PC-9 (cell line): ENCODE data around the gene COL4A1. TPM values are rescaled to one million over a fixed set of nuclear protein-coding genes. Genes with fewer than 3 reads are reported as not detected.

Source experiments
- BruUV-seq: library from RNA; stranded (reverse); fragments of 400-500 nt; replicated peaks from 2 replicates; lab custom pipeline; 2021; lab: Mats Ljungman, UMichigan
- CTCF ChIA-PET: fragments of 300-600 bp; sonication (Branson Sonifier 250); formaldehyde crosslinking; loops from one replicate; lab custom pipeline; 2022; ENCODE audit warnings: antibody characterized with exemption; lab: Charles Lee
- POLR2A ChIA-PET: fragments of 300-600 bp; sonication (Branson Sonifier 250); formaldehyde crosslinking; loops from one replicate; lab custom pipeline; 2022; ENCODE audit warnings: antibody characterized with exemption; ENCODE audit not compliant: unreplicated experiment; lab: Charles Lee
- DNase-seq, 2 experiments: peaks; one replicate each; pipeline versions ENCODE4 v3.0.0 to v3.0.0-alpha.2; 2015 to 2022; ENCODE audit warnings: mixed read lengths in 1 of 2
- H2AFZ ChIP-seq: fragments of 200-600 bp; sonication (generic); 2 replicates; pipeline ENCODE4 v1.8.1; 2017; ENCODE audit warnings: antibody characterized with exemption
- H3F3A ChIP-seq: fragments of 200-600 bp; sonication (generic); 2 replicates; pipeline ENCODE4 v1.8.1; 2017; ENCODE audit warnings: antibody characterized with exemption, mild to moderate bottlenecking, low read depth; ENCODE audit not compliant: insufficient read depth
- H3K27ac ChIP-seq: fragments of 200-600 bp; sonication (generic); 2 replicates; pipeline ENCODE4 v1.6.1; 2016; ENCODE audit warnings: mixed run types
- H3K27me3 ChIP-seq: fragments of 200-600 bp; sonication (generic); 2 replicates; pipeline ENCODE4 v1.6.1; 2016; ENCODE audit warnings: low read depth, mixed run types; ENCODE audit not compliant: insufficient read depth
- H3K36me3 ChIP-seq: fragments of 200-600 bp; sonication (generic); 2 replicates; pipeline ENCODE4 v1.6.1; 2016; ENCODE audit warnings: low read depth, mixed run types
- H3K4me1 ChIP-seq: fragments of 200-600 bp; sonication (generic); replicated peaks from 2 replicates; pipeline ENCODE4 v1.6.1; 2016; ENCODE audit warnings: mixed run types; ENCODE audit not compliant: insufficient read depth
- H3K4me2 ChIP-seq: fragments of 200-600 bp; sonication (generic); 2 replicates; pipeline ENCODE4 v1.6.1; 2017; ENCODE audit warnings: mixed run types
- H3K4me3 ChIP-seq: fragments of 200-600 bp; sonication (generic); 2 replicates; pipeline ENCODE4 v1.6.1; 2016; ENCODE audit warnings: mixed run types
- H3K79me2 ChIP-seq: fragments of 200-600 bp; sonication (generic); 2 replicates; pipeline ENCODE4 v1.6.1; 2017; ENCODE audit warnings: low read depth, mixed run types
- H3K9me2 ChIP-seq: fragments of 200-600 bp; sonication (generic); 2 replicates; pipeline ENCODE4 v1.8.1; 2017; ENCODE audit warnings: mild to moderate bottlenecking; ENCODE audit not compliant: insufficient read depth
- H3K9me3 ChIP-seq: fragments of 200-600 bp; sonication (generic); 2 replicates; pipeline ENCODE4 v1.8.1; 2016; ENCODE audit warnings: low read depth; ENCODE audit not compliant: insufficient read depth
- H4K20me1 ChIP-seq: fragments of 200-600 bp; sonication (generic); 2 replicates; pipeline ENCODE4 v1.8.1; 2017; ENCODE audit not compliant: insufficient read depth
- CTCF ChIP-seq: fragments of 200-600 bp; sonication (generic); conservative IDR thresholded peaks from 2 replicates; pipeline ENCODE4 v1.6.1; 2017; ENCODE audit warnings: mixed run types, antibody characterized with exemption, mild to moderate bottlenecking, moderate library complexity
- EZH2 ChIP-seq: fragments of 200-600 bp; sonication (generic); IDR thresholded peaks from 2 replicates; pipeline ENCODE4 v1.8.0; 2017; ENCODE audit warnings: antibody characterized with exemption, low read depth
- intact Hi-C: fragments of 100-400 bp; cut with micrococcal nuclease; formaldehyde crosslinking; loops from one replicate; pipeline ENCODE4 v1.10.0; 2022; ENCODE audit not compliant: unreplicated experiment
- total RNA-seq: library from RNA; stranded (reverse); gene quantifications from 2 replicates; pipeline ENCODE4 v1.2.3, GENCODE V29; 2021

COL4A1 gene
- total RNA-seq, 1 experiment from 2014 or later: 24.5 TPM

GRCh38 chr13:110330491-110331011, 23.6 kb upstream of the COL4A1 start:
- Histone ChIP-seq H3K36me3 (no peaks in the 10 kb centered on the region), H3K79me2 (no peaks in the 10 kb centered on the region), H2AFZ (no peak overlapping the region), H4K20me1 (no peaks in the 10 kb centered on the region), H3K27ac (no peak overlapping the region), H3K4me2 (no peak overlapping the region), H3K27me3 (no peaks in the 10 kb centered on the region), H3K4me3 (no peak overlapping the region), H3K9me2 (no peaks in the 10 kb centered on the region), H3K4me1 (no peaks in the 10 kb centered on the region), H3F3A (no peaks in the 10 kb centered on the region), H3K9me3 (no peaks in the 10 kb centered on the region)
- no TSS peak for BruUV-seq
- POLR2A ChIA-PET: no interaction called here
- CTCF ChIA-PET: interaction anchor here (0.6 kb wide), 1 partner anchor 19 kb away, joined by 7 read pairs; no protein-coding TSS in a partner anchor
- intact Hi-C loops: no loop called here
- no peak for TF ChIP-seq CTCF
- no peak for TF ChIP-seq EZH2
- no peak for DNase-seq

GRCh38 chr13:110329798-110330461, 23.0 kb upstream of the COL4A1 start:
- Histone ChIP-seq H3K4me2 (no peak overlapping the region), H3F3A (no peaks in the 10 kb centered on the region), H4K20me1 (no peaks in the 10 kb centered on the region), H3K36me3 (no peaks in the 10 kb centered on the region), H3K9me3 (no peaks in the 10 kb centered on the region), H3K9me2 (no peaks in the 10 kb centered on the region), H2AFZ (no peak overlapping the region), H3K27ac (no peak overlapping the region), H3K4me1 (no peaks in the 10 kb centered on the region), H3K79me2 (no peaks in the 10 kb centered on the region), H3K4me3 (no peak overlapping the region), H3K27me3 (no peaks in the 10 kb centered on the region)
- DNase-seq: no peak
- POLR2A ChIA-PET: no interaction called here
- TF ChIP-seq EZH2 (no peak), CTCF (no peak)
- no TSS peak for BruUV-seq
- intact Hi-C loops: no loop called here
- CTCF ChIA-PET: interaction anchor here (0.6 kb wide), 1 partner anchor 18 kb away, joined by 7 read pairs; no protein-coding TSS in a partner anchor

GRCh38 chr13:110329258-110329657, 22.3 kb upstream of the COL4A1 start:
- H2AFZ ChIP-seq: no peak overlapping the region
- H4K20me1 ChIP-seq: no peaks in the 10 kb centered on the region
- H3K27me3 ChIP-seq: no peaks in the 10 kb centered on the region
- H3K4me3 ChIP-seq: no peak overlapping the region
- no peaks in the 10 kb centered on the region for H3K36me3 ChIP-seq
- H3F3A ChIP-seq: no peaks in the 10 kb centered on the region
- H3K9me2 ChIP-seq: no peaks in the 10 kb centered on the region
- ChIA-PET POLR2A (no interaction called here), CTCF (no interaction called here)
- BruUV-seq: TSS peak; percentile 28
- no peak overlapping the region for H3K27ac ChIP-seq
- no peaks in the 10 kb centered on the region for H3K79me2 ChIP-seq
- TF ChIP-seq CTCF (no peak), EZH2 (no peak)
- no peak overlapping the region for H3K4me2 ChIP-seq
- intact Hi-C loops: no loop called here
- H3K9me3 ChIP-seq: no peaks in the 10 kb centered on the region
- H3K4me1 ChIP-seq: no peaks in the 10 kb centered on the region
- DNase-seq: no peak
